Activated T-cell treated with anti-CD3 and anti-CD28 coated beads for 24 hours (primary cell): ENCODE results near the gene UBE2Q1.

Source experiments
- DNase-seq: peaks from one replicate; pipeline ENCODE4 v3.0.0-alpha.2; 2020; ENCODE audit warnings: low read depth

UBE2Q1 gene

DNA sequence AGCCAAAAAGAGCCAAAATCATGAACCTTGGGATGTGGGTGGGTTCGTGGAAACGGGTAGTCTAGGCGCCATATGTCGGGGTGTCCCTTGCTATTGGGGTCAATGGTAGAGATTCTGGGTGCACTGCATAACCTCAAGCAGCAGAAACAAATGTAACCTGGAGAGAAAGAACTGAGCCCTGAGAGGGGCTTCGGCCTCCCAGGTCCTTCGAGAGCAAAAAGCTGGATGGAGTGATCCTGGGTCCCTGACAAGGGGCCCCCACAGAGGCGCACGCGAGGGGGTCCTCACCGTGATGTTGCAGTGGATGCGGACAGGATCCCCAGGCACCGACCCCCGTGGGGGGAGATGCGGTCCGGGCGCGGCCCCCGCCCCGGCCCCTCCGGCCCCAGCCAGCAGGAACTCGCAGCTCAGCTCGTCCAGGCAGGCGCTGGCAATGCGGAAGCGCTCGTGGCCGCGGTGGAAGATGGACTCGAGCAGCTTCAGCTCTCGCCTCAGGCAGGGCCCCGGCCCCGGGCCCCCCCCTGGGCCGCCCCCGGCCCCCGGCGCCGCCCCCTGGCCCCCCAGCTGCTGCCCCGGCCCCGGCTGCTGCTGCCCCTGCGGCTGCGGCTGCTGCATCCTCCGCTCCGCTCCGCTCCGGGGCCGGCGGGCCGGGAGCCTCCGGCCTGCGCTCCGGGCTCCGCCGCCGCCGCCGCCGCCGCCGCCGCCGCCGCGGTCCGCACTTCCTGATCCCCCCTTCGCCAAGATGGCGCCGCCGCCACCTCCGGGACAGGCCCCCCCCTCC lies at the start of gene UBE2Q1:
Gene UBE2Q1 (minus strand): TSS at position 724 of the 781 bp plus-strand sequence. CDS start 109 bp downstream, at position 615.
- peak; percentile 6 for DNase-seq

DNA sequence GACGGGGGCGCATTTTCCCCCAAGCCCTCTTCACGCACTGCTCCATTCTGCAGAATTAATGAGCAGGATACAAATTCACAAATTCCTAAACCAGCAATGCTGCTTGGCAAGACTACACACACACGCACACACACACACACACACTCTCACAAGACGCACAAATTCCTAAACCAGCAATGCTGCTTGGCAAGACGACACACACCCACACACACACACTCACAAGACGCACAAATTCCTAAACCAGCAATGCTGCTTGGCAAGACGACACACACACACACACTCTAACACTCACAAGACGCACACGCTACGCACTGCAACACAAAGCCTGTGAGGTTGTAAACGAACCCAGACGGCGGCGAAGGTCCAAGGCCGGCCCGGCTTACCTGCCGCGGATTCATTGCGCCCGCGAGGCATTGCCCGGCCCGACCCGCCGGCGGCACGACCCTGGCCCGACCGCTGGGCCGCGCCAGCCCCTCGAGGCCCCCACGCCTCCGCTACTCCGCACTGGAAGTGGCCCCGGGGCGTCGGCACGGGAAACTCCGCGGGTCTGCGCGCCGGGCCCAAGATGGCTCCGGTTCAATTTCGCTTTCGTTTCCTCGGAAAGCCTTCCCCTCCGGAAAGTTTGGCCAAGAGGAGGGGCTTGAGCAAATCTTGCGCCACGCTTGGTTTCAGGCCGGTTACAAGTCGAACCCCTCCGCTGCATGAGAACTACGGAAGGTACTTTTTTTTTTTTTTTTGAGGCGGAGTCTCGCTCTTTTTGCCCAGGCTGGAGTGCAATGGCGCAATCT lies 49.3 kb upstream of the UBE2Q1 start, which contains the start of gene ADAR:
Gene ADAR (minus strand): TSS at position 578 of the 788 bp plus-strand sequence. CDS start 180 bp downstream, at position 398.
- peak; percentile 89 for DNase-seq

DNA sequence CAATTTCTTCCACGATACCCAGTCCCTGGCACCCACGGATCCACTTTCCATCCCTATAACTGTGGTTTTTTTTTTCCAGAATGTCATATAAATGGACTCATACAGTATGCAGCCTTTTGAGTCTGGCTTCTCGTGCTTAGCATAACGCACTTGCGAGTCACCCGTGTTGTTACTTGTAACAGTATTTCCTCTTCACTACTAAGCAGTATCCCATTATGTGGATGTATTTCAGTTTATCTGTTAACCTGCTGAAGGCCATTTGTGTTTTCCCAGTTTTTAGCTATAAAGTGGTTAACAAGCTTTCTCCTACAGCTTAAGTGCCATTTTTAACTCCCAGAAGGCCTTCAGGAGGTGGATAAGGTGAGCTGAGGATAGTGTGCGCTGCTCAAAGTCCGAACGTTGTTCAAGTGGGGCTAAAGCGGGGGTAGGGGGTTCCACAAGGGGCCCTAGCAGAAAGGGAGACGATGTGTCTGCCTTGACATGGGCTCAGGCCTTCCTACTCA lies 48.7 kb upstream of the UBE2Q1 start:
- DNase-seq: no peak

DNA sequence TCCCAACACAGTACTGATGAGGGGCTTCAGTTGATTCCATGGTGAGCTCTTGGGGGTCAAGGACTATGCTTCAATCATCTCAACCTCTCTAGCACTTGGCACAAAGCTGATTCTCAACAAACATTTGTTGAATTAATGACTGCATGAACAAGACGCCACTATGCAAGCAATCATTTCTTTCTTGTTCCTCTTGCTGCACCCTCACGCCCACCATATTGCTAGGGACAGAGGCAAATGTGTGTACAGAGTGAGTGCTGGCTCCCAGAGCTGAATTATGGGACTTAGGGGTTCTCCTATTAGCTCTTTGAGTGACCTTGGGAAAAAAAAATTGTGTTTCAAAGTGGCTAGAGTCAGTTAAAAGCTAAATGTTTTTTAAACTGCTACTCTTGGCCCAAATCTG lies 47.1 kb upstream of the UBE2Q1 start:
- no peak for DNase-seq

DNA sequence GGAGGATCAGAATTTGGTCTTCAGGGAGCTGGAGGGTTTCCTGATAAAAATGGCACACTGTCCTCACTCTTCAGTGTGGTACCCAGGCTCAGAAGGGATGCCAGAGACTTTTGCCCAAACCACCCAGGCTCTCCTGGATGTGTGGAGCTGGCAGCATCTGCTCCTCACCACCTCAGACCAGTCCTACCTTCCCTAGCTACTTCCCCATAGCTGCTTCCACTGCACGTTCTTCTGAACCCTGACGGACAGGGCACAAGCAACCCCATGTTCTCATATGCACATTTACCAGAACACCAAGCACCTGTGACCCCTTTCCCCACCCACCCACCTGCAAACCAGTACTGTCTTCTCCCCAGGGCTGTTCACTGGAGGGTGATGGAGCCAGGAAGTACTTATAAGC lies 44.9 kb upstream of the UBE2Q1 start:
- no peak for DNase-seq

DNA sequence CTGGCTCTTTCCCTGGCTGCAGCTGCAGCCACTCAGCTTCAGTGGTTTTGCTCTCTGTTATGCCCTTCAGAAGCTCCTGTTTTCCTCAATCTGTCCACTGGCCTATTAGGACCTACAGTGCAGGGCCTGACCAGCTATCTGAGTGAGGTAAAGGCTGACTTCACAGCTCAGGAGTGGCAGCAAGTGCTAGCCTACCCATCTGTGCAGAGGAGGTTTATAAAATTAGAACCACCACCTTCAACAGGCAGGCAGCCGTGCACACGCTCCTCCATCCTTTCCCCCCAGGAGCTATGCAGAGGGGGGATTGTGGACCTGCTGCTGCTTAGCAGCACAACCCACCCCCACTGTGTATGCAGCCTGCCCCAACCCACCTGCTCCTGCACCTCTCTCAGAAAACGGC lies 41.2 kb upstream of the UBE2Q1 start:
- no peak for DNase-seq

DNA sequence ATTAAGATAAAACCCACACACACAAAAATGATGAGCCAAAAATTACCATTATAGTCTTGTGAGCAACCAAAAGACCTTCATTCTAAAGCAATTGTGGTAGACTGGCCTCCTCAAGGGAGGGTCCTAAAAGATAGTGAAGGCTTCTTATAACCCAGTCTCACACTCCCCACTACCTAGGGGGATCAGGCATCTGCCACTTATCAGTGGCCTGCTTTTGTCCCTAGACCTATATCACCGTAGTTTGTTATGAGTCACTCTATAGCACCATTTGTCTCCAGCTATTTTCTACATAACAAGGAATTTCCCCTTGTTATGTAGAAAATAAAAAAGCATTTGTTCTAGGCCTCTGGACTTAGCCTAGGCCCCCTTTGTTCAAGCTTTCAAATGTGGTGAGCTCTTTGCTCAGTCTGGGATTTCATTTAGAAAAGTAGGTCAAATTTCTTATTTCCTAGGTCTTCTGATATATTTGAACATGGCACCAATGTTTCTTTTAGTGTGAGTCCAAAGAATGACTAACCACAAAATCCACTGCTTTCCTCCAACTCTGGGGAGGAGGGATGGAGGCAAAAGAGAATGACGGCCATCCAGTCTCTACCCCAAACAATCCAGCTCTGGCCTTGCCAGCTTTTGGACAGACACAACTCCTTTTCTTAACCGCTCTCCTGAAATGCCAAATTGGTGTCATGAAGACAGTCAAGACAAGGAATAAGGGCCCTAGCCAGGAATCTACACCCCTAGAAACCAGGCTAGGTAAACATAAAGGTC lies 40.6 kb upstream of the UBE2Q1 start:
- no peak for DNase-seq

DNA sequence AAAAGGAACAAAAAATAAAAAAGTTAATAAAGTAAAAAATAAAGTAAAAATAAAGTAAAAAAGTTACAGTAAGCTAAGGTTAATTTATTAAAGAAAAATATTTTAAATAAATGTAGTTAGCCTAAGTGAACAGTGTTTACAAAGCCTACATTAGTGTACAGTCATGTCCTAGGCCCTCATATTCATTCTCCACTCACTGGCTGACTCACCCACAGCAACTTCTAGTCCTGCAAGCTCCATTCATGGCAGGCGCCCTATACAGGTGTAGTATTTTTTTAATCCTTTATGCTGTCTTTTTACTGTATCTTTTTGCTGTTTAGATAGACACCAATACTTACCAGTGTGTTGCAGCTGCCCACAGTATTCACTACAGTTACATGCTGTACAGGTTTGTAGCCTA lies 37.2 kb upstream of the UBE2Q1 start:
- no peak for DNase-seq

DNA sequence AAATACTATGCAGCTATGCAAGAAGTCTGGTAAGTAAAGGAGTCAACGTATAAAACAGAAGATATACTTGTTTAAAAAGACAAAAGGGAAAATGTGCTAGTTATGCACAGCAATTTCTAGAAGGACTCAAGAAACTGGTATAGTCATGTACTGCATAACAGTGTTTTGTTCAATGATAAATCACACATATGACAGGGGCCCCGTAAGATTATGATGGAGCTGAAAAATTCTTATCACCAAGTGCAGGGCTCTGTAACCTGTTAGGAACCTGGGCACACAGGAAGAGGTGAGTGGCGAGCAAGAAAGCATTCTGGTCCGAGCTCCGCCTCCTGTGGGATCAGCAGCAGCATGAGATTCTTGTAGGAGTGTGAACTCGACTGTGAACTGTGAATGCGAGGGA lies 36.3 kb upstream of the UBE2Q1 start:
- no peak for DNase-seq

DNA sequence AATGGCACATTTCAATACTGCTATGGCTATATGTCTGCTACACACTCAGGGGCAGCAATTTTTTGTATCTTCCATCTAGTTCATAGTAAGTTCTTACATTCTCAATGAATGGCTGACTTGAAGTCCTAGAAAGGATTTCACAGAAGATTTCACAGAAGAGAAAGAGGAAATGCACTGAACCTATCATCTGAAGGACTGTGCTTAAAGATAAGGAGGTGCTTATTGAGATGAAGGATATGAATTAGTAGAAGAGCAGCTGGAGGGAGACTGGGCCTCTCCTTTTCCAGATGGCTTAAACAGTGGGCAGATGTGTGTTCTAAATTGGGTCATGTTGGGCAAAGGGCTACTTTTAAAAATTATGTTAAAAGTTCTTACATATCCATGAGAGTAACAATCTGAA lies 34.9 kb upstream of the UBE2Q1 start:
- no peak for DNase-seq

DNA sequence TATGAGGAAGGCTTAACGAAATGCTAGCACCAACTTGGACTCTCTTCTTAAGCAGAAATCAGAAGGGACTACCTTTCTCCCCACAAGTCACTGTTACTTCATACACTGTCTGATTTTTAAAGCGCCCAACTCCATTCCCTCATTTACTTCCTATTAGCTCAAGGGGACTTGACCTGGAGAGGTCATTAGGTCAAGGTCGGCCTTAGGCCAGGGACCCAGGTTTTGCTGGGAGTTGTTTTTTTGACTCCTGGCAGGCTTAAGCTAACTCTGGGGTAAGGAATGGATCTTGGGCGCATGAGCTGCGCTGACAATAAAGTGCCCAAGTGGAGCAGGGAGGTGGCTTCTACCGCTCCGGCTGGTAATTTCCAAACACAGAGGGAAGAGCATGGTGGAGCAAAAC lies 32.7 kb upstream of the UBE2Q1 start:
- DNase-seq: no peak

DNA sequence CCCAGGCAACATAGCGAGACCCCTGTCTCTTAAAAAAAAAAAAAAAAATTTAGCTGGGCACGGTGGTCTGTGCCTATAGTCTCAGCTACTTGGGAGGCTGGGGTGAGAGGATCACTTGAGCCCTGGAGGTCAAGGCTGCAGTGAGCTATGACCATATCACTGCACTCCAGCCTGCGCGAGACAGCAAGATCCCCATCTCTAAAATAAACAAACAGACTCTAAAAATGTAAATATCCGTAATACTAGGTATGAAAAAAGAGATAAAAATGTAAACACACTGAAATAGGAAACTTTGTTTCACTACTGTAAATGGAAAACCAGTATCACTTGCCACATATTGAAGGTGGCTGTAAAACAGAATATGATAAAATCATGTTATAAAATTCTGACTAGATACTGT lies 32.3 kb upstream of the UBE2Q1 start:
- DNase-seq: no peak

DNA sequence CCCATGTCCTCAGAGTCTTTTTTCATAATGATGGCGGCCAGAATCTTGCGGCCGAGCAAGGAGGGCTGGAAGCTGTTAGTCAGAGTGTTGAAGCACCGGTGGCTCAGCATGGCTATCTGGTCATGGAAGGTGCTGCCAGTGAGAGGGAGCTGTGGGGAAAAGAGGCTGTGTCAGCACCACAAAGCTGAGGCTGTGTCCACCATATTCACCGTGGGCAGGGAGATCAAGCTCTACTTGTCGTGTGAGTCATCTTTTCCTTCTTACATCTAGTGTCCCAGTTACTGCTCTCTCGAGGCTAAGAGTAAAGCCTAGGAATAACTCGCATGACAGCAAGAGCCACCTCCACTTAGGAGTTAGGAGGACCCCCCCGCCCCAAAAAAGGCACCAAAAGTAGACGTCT lies 31.3 kb upstream of the UBE2Q1 start:
- no peak for DNase-seq

DNA sequence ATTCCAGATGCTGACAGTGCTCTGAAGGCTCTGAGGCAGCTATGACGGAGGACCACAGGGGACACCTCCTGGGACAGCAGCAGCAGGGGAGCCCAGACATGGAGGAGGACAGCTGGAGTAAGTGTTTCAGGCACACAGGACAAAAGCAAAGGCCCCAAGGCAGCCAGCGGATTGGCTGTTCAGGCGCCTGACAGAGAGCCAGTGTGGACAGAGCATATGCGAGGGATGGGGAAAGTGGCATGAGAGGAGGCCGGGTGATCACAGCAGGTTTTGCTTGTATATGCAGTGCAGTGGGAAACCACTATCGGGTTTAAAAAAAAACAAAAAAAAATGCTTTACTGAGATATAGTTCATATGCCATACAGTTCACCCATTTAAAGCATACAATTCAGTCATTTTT lies 28.2 kb upstream of the UBE2Q1 start:
- DNase-seq: no peak

DNA sequence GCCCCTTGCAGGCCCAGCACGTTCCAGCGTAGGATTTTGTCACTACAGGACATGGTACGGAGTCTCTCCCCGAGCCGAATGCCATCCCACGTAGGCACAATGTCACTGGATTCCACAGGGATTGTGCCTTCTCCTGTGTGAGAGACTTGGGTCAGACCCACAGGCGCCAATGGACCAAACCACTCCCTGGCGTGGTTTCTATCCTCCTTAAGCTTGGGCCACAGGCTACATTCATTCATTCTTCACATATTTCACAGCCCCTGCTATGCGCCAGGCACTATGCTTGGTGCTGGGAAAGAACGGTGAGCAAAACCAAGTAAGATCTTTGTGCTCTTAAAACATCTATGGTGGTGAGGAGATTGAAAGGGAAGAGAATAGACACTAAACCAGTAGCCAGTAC lies 27.8 kb upstream of the UBE2Q1 start:
- no peak for DNase-seq

DNA sequence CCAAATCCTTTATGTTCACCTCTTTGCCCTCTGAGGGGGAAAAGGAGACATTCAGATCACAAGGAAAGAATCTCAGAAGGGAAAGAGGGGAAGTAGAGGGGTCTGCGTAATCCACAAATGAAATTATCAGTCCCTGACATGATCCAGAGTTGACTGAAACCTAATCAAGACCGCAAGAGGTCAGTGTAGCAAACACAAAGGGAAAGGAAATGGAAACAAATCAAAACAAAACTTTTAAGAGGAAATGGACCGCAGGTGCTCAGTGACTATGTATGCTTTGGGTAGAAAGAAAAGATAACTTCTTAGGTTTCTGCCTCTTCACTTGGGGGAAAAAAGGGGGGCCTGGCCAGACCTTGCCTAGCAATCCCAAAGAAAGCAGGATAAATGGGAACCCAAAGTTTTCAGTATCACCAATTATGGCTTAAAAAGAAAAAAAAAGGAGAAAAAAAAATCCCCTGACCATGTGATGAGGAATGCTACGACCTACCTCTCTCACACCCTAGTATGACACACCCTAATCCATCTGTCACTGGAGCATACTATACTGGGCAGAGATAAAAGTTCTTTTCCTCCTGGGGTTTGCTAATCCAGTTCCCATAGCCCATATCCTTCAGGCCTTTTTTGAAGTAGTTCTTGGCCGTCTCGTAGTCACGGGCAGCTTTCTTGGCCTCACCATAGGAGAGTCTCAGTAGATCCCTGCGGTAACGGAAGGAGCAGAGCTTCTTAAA lies 26.0 kb upstream of the UBE2Q1 start:
- DNase-seq: no peak

DNA sequence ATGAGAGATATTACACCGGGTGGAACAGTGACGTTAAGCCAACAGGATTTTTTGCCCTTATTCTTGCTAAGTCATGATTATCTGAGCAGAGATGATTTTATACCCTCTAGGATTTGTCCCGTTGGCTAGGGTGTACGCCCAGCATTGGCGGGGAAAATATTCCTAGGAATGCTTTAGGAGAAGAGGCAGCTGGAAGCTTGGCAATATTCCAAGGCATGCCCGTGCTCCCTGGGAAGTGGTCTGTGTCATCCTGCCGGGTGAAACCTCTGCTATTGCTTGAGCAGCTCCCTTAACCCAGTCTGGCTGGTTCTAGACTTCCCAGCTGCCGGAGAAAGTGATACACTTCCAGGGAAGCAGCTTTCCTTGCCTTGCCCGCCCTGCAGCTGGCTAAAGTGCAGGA lies 25.3 kb upstream of the UBE2Q1 start:
- no peak for DNase-seq

DNA sequence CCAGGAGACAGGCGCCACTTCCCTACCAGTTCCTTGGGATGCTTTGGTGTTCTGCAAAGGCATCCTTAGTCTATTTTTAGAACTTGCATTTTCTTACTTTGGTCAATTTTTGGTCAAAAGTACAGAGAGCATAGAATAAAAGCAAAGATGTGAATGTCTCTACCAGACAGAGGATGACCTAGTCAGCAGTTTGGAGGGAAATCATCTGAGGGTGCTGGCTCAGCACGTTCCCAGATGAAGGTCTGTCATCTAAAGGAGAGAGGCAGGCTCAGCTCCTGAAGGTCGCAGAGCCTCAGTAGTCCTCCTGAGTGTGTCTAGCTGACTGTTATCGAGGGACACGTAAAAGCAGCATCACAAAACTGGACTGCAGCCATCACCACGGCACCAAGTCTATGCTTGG lies 24.4 kb upstream of the UBE2Q1 start:
- DNase-seq: no peak

DNA sequence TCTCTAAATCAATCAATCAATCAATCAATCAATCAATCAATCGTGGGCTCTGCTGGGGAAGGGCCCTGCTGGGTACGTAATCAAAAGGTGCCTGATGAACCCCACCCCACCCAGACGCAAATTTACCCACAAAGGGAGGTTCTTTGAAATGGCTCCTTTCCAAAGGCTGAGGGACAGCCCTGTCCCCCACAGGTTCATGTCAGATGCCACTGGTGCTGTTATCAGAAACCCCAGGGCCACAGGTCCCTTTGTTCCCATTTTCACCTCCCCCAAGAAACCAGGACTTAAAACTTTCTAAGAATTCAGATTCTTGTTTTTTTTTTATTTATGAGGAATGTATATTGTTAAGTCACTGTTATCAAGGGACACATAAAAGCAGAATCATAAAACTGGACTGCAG lies 23.3 kb upstream of the UBE2Q1 start:
- DNase-seq: no peak

DNA sequence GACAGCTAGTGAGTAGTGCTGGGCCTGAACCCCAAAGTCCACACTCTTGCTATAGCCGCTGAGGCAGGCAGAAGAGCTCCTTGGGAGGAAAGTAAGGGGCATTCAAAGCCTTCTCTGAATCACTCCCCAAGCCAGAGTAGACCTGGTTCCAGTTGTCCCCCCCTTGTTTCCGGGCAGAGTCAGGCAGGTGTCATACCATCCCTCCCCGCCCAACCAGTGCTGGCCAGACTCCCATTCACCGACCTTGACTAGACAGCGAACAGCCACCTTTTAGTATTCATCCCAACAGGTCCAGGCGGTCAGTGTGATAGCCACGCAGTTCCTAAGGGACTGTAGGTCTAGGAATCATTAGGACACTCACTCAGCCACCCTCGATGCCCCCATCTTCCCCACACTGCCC lies 20.9 kb upstream of the UBE2Q1 start:
- no peak for DNase-seq

DNA sequence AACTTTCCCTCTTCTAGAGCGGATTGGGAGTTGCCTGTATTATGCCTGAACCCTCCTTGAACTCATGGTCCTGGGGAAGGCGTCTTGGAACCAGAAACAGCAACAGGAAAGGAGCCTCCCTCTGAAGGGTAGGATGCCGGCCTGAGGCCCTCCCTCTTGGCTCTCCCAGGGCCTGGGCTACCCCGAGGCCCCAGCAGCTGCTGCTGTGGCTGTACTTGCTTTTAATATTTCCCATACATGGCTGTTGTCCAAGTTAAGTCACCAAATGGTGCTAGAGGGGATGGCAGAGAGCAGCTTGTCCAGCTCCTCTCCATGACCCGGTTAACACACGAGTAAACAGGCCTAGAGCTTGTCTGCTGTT lies 19.6 kb upstream of the UBE2Q1 start:
- DNase-seq: no peak
